GM21526 (cell line): ENCODE measurements around the gene PFKFB3.

Experiments used
- ATAC-seq: cut with Tn5 transposase; IDR thresholded peaks from one replicate; pipeline ENCODE4 v1.9.1; 2021; ENCODE audit warnings: moderate library complexity; ENCODE audit not compliant: unreplicated experiment, low FRiP score

The PFKFB3 gene

GRCh38 chr10:6217611-6218010, 14.9 kb downstream of the PFKFB3 start:
- no peak for ATAC-seq

GRCh38 chr10:6218692-6219493, 16.2 kb downstream of the PFKFB3 start:
- no peak for ATAC-seq

- ATAC-seq: no peak
Observed at GRCh38 chr10:6219494-6219836, 16.7 kb downstream of the PFKFB3 start.

DNA sequence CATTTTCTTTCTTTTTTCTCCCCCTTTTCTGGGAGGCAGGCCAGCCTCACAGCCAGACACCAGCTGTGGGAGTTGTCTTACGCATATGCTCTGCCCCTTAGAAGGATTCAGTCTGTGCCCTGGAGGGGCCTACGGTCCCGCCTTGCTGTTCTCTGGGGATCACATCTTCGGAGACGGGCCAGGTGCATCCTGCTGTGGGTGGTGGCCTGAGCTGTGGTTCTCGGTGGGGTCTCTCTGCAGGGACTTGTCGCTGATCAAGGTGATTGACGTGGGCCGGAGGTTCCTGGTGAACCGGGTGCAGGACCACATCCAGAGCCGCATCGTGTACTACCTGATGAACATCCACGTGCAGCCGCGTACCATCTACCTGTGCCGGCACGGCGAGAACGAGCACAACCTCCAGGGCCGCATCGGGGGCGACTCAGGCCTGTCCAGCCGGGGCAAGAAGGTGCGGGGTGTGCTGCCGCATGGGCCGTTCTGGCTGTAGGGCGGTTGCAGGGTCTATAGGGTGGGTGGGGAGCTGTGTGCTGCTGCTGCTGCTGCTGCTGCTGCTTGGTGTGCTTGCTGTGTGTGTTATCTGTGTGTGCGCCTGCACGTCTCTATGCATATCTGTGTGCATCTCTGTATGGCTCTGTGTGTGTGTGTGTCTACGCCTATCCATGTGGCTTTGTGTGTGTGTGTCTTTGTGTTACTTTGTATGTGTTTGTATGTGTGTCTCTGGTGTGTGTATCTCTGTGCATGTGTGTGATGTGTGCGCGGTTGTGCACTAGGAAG, 17.9 kb downstream of the PFKFB3 start:
- ATAC-seq: no peak

- ATAC-seq: no peak
Observed at GRCh38 chr10:6221192-6221940, 18.6 kb downstream of the PFKFB3 start.

- no peak for ATAC-seq
Observed at GRCh38 chr10:6221971-6222751, 19.4 kb downstream of the PFKFB3 start.

- no peak for ATAC-seq
Observed at GRCh38 chr10:6222755-6223154, 20.0 kb downstream of the PFKFB3 start.

DNA sequence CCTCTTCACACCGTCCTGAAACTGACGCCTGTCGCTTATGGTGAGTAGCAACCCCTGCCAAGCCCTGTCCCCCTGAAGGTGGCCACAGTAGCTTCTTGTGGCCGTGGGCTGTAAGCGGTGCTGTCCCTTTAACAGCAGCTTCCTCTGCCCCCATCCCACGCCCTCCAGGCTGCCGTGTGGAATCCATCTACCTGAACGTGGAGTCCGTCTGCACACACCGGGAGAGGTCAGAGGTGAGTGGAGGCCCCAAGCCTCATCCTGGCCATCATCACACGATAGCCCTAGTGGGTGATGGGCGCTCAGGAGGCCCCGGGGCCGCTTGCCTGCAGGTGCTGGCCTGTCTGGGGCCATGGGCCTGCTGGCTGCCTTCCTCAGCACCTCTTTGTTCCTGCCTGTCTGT, 21.2 kb downstream of the PFKFB3 start:
- ATAC-seq: no peak

GRCh38 chr10:6224781-6225180, 22.0 kb downstream of the PFKFB3 start:
- no peak for ATAC-seq

GRCh38 chr10:6225263-6225814, 22.6 kb downstream of the PFKFB3 start:
- no peak for ATAC-seq

DNA sequence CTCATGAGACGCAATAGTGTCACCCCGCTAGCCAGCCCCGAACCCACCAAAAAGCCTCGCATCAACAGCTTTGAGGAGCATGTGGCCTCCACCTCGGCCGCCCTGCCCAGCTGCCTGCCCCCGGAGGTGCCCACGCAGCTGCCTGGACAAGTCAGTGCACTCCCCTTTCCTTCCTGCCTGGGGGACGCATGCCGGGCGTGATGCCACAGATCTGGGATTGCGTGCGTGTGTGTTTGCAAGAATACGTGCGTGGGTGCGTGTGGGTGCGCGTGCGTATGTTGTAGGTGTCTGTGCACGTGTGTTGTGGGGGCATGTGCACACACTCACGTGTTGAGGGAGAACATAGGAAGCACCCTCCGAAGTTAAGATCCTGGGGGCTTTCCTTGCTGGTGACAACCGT, 23.5 kb downstream of the PFKFB3 start:
- ATAC-seq: no peak

- no peak for ATAC-seq
Observed at GRCh38 chr10:6227346-6227745, 24.6 kb downstream of the PFKFB3 start.

- ATAC-seq: no peak
Observed at GRCh38 chr10:6228010-6228511, 25.3 kb downstream of the PFKFB3 start.

GRCh38 chr10:6228647-6229046, 25.9 kb downstream of the PFKFB3 start:
- no peak for ATAC-seq

DNA sequence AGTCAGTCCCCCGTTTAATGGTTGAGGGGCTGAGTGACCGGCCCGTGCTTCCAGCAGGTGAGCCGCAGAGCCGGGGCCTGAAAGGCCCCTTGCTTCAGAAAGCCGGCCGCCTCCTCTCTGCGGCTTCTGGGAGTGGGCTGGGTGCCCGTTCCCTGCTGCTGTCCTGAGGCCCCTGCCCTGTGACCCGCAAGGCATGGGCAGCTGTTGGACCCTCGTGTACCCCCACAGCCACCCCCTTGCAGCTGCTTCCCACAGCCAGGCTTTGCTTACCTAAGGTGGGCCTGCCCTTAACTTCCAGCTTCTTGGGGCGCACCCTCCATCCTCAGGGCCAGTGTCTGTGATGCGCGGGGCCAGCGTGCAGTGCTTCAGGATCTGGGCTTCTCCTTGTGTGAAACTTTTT, 26.6 kb downstream of the PFKFB3 start:
- ATAC-seq: no peak

DNA sequence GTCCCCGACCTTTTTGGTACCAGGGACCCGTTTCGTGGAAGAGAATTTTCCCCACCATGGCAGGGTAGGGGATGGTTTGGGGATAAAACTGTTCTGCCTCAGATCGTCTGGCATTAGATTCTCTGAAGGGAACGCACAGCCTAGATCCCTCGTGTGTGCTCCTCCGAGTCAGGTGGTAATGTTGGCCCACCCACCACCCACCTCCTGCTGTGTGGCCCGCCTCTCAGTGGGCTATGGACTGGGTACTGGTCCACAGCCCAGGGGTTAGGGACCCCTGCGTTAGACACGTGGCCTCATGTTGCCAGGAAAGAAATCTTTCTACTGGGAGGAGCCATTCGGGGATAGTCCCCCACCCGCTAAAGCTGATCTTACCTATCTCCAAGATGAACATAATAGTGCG, 27.0 kb downstream of the PFKFB3 start:
- no peak for ATAC-seq

DNA sequence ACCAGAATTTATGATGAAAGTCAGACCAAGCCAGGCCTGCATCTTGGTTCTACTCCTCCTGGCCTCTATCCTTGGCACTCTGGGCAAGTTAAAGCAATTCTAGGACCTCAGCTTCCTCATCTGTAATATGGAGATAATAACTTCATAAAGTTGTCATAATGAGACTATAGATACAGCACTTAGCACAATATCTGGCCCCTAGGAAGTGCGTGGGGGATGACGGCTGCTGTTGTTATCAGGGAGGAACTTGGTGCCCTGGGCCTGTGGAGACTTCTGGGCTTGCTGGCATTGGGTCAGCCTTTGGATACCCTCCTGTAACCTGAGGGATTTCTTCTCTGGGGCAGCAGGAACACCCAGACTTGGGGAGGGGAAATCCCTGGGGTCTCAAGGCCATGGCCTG, 27.6 kb downstream of the PFKFB3 start:
- ATAC-seq: no peak

DNA sequence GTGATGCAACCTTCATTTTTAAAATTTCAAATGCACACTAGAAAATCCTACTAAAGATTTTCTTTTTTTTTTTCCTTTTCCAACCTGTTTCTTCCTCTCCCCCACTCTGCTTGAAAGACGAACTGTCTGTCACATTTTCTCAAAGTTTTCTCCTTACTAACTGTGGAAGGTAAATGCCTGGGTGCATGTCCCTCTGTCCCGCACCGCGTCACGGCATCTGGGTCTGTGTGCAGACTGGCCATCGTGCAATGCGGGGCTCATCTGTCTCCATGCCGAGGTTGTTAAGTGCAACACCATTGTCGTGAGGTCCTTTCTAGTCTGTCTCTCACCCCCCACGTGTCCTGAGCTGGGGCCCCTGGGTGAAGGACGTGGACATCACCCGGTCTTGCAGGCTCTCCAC, 28.4 kb downstream of the PFKFB3 start:
- no peak for ATAC-seq

DNA sequence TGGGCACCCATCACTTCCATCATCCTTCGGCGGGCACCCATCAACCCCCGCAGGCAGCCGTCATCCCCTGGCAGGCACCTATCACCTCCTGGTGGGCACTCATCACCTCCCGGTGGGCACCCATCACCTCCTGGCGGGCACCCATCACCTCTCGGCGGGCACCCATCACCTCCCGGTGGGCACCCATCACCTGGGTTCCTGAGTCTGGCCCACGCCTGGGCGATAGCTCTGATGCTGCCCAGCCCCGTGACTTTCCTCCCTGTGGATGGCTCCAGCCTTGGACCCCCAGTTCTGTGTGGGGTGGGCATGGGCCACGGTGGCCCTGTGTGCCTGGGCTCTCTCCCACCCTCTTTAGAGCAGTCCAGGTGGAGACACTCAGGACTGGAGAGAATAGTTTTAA, 29.0 kb downstream of the PFKFB3 start:
- ATAC-seq: no peak

- no peak for ATAC-seq
Observed at GRCh38 chr10:6232225-6232807, 29.6 kb downstream of the PFKFB3 start.
